Measurements from ENCODE around the gene RHBG.

The RHBG gene

DNA sequence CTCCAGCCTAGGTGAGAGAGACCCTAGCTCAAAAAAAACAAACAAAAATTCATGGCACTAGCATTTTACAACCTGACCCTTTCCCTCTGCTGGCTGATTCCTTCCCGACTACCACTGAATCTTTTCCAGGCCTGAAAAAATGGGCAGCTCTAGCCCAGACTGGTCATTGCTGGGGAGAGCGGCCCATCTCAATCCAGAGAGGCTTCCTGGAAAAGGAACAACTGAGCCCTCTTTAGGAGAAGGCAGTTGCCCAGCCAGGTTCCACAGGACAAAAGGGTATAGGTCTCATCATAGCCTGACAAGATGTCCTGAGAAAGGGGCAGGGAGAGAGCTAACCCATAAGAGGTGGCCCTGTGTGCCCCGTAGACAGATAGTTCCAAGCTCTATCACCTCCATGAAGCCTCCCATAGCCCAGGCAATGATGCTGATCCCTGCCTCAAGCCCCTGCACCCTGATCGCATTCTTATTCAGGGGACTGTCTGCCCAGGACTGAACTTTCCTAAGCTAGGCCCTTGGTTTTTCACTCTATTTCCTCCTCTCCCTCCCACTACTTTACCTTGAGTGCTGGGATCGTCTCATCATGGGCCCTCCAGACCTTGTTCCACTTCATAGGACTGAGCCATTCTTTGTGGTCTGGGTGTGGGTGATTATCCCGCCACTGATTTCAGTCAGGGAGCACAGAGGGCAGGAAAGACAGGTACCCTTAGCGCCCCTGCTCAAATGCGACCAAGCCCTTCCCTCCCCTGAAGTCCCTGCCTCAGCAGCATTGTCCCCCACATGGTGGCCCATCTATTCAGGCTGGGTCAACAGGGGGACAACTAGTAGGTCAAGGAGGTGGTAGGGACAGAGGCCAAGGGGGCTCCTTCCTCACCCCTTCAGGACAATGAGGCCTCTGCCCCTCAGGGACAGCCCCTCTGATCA lies 18.2 kb downstream of the RHBG start:
- DNase-seq, result no peak

DNA sequence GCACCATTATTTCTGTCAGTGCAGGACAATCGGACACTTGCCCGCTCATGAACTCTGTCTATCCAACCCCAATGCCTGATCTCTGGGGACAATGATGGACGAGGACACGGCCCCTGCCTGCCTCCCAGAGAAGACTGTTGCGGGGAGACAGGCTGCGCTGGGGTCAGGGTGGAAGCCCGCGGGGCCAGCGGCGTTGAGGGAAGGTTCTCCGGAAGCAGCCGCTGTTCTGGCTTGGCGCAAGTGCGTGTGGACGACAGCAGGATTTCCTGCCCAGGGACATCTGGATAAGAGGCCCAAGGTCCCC lies 18.8 kb downstream of the RHBG start:
- no peak for DNase-seq

DNA sequence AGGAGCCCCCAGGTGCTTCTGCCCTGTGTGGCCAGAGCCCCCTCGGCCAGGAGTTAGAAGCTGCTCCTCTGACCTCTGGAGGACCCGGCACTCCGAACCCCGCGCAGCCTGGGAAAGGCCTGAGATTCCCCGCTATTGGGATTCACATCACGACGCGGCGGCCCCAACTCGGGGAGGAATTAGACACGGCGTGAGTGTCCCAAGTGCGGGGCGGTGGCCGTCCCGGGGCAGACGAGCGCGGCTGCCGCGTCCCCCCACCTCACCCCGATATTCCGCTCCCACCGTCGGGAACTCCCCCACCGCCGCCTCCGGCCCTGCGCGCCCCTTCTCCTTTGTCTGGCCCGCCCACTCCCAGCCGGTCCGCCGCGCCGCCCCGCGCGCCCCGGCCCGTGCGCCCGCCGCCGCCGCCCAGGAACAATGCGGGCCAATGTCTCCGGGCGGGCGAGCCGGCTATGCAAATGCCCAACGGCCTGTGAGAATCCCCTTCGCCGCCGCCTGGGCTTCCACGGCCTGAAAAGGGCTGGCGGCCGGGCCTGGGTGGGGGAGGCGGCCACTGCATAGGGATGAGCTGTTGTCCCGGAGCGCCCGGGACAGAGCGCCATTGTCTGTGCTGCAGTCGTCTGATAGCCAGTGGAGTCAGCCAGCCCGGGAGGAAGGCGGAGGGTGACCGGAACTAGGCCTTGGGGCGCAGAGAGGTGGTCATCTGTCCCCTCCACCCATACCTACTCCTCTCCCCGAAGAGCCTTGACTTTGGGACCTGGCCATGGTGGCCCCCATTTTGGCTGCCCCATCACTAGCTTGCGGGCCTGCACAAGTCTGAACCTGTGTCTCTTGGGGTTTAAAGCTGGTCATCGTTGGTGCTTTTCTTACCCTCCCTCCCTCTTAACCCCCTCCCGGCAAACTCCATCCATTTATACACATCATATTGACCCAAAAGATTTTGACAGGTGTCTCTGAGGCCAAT lies 19.4 kb downstream of the RHBG start:
- DNase-seq, result no peak

- no peak for DNase-seq
Measured at GRCh38 chr1:156389311-156389710, 20.3 kb downstream of the RHBG start.

- no peak for DNase-seq
Measured at GRCh38 chr1:156390469-156391365, 21.7 kb downstream of the RHBG start.

DNA sequence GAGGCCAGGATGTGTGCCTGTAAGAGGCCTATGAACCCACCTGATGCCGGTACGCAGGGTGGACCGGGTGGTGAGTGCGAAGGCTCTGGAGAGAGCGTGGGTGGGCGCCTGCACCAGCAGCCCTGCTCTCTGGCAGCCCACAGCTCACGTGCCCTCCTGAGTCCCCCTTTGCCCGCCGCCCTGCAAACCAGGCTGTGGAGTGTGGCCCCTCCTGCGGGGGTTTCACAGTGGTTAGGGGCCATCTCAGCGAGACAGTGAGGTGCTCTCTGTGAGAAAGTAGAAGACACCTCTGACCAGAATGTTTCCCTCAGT lies 22.3 kb downstream of the RHBG start:
- DNase-seq, result no peak

DNA sequence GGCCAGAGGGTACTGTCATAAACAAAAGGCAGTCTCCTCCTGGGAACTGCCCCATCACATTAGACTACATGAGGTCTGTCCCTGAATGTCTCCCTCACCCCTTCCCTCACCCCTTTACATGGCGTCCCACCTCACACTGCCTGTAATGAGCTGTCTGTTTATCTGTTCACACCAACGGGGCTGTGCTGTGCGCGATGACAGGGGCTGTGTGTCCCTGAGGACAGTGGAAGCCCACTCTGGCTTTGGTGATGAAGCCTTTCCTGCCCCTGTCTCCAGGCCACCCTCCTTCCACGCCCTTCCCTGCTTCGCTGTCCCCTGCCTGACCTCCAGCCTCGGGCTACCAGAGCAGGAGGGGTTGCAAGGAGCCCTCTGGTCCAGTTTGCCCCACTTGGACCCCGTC lies 22.7 kb downstream of the RHBG start:
- DNase-seq, result no peak

DNA sequence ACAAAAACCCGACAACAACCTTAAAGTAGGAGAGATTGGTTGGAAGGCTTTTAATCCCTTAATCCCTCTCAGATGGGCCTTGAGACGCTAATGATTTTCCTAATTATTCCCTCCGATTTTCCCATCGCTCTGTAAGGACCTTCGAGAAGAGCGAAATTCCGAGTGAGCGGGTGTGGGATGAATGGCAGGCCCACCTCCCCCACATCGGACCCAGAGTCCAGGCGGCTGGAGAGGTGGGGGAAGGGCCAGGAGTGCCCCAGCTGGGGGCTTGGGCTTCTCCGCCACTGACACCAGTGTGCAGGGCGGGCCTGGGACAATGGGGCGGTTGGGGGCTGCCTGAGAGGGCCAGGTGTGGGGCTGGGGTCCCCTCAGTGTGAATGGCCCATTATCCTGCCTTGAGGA lies 23.4 kb downstream of the RHBG start:
- DNase-seq, result no peak

DNA sequence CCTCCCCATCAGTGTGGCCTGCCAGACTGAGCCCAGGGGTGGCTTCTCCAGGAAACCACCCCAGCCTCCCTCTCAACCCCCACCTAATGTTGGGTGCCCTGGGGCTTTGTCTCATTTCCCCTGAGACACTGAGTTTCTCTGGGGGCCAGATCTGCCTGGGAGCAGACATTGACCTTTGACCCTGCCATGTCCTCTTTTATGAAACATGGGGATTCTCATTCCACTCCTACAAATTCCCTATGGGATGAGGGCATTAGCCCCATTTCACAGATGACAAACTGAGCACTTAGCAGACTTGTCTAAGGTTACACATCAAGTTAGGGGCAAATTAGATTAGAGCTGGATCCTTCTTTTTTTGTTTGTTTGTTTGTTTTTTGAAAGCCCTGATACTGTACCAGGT lies 24.1 kb downstream of the RHBG start:
- no peak for DNase-seq

GRCh38 chr1:156394082-156394481 lies 25.1 kb downstream of the RHBG start:
- no peak for DNase-seq

DNA sequence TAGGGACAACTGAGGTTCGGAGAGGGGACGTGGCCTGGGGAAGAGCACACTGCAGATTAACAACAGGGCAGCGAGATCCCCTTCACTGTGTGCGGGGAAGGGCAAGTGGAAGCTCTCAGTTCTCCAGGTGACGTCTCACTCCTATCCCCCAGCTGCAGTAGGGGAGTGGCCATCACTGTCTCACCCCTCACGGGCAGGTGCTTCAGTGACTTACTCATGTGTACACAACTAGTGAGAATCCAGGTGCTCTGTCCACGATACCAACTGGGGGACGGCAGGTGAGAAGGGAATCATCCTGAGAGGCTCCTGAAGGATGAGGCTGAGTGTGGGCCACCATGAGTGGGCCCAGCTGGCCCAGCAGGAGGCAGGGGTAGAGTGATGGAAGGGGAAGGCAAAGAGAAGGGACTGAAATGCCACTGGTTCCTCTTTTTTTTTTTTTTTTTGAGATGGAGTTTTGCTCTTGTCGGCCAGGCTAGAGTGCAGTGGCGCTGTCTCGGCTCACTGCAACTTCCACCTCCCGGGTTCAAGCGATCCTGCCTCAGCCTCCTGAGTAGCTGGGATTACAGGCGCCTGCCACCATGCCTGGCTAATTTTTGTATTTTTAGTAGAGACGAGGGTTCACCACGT lies 25.9 kb downstream of the RHBG start:
- peak; percentile 98 for DNase-seq

DNA sequence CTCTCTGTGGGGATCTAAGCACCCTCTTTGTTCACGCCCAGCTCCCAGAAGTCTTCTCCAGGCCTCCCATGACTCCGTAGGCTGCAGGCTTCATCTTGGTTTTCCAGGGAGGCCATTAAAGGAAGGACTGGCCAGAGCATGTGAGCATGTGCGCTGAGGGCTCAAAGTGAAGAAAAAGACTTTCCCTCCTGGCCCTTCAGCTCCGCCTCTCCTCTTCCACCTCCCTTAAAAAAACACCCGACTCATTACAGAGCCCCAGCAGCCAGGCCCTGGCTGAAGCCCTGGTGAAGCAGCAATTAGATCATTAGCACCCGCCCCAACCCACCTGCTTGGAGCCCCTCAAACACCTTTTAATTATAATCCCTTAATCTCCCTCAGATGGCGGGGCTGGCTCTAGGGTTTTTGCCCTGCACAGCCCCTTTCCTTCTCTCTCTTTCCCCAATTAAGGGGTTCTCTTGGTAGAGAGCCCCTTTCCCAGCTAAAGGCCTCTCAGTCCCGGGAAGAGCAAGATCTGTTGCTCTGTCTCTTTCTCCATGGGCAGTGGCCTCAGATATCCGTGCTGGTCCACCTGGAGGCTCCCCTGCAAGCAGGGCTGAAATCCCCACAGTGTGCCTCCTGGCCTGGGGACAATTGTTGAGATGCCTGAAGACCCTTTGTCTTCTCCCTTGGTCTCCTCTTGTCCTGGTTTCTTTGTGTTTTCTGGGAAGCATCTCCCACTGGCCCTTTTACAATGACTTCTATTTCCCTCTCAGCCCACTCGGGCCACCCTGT lies 30.5 kb downstream of the RHBG start:
- no peak for DNase-seq

DNA sequence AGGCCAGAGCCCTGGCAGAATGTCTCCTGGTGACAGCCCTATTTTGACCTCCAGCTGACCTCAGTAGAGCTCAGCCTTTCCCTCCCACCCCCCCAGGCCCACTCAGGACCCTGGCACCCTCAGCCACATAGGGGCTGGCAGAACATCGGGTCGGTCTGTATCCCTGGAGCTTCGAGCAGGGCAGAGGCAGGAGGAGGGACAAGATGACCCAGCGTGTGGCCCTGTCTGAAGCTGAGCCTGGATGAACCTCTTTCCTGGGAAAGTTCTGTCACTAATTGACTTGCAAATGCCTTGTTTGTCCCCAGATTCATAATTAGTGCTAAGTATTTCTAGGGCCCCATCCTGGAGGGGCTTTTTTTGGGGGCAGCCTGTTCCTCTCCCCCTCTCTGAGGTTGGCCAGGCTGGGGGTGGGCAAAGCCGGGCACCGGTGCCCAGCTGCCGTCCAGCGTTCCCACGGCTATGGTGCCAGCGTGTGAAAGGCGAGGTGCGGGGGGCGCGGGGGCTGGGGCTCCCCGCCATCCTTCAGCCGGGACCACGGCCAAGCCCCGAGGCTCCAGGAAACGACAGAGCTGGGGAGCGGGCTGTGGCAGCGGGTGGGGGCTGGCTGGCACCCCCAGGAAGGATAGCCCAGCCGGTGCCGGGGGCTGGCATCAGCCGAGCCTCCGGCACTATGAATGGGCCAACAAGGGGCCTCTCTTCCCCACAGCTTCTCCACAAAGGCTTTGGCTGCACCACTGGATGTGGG lies 31.4 kb downstream of the RHBG start:
- DNase-seq, result no peak

- no peak for DNase-seq
Measured at GRCh38 chr1:156401041-156401574, 32.1 kb downstream of the RHBG start.

DNA sequence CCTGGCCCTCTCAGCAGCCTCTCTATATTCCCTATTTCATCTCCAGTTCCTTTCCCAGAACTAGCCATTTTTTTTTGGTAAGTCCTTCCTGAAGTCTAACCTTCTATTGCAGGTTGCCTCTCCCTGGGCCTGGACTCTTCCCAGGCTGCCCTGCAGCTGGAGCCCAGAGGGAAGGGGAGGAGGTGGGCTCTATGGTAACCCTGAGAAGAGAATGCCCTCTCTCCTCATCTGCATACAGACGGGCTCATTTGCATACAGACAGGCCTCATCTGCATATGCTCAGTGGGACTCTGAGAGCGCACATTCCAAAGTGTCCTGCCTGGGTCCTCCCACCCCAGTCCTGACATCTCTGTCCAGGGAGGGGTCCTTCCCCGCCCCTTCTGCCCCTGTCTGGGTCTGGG lies 32.7 kb downstream of the RHBG start:
- no peak for DNase-seq

- DNase-seq, result no peak
Measured at GRCh38 chr1:156402331-156403020, 33.5 kb downstream of the RHBG start.

- no peak for DNase-seq
Measured at GRCh38 chr1:156405670-156406069, 36.7 kb downstream of the RHBG start.

GRCh38 chr1:156406251-156406650 lies 37.2 kb downstream of the RHBG start:
- no peak for DNase-seq

DNA sequence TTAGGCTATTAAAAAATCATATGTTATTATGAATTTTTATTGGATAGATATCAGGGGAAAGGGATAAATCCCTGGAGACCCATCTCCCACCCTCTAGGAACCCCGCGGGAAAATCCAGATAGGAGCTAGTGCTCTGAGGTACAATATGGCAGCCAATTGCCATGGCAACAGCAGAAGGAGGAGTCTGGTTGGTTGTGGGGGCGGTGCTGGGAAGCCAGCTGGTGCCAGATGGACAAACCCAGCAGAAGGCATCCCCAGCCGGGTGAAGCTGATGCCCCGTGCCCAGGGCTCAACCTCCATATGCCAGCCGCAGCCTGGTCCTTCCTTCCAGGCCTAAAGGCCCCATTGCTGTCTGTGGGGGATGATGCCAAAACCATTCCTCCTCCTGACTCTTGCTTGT lies 38.3 kb downstream of the RHBG start:
- DNase-seq, result no peak

- DNase-seq, result no peak
Measured at GRCh38 chr1:156407760-156408159, 38.7 kb downstream of the RHBG start.

All from NCI-H345 (cell line).